Stimulated activated CD4-positive, alpha-beta T cell treated with anti-CD3 and anti-CD28 coated beads, Interleukin-2, amount 100 ng/mL, for 48 hours (primary cell): Measurements from ENCODE around the gene POGZ.

Source experiments
- DNase-seq, 2 donors: peaks; one replicate each; pipeline ENCODE4 v3.0.0-alpha.2; 2020

Gene POGZ

GRCh38 chr1:151459331-151460046, at the start of gene POGZ:
TSS of gene POGZ (minus strand) at chr1:151459494. CDS start at chr1:151442204, 17,290 bp downstream.
- DNase-seq = peak; percentile 90 to 93

GRCh38 chr1:151508833-151509232, 49.5 kb upstream of the POGZ start:
- no peak for DNase-seq

- no peak for DNase-seq
Observed at GRCh38 chr1:151504759-151505158, 45.5 kb upstream of the POGZ start.

GRCh38 chr1:151504252-151504651, 45.0 kb upstream of the POGZ start:
- no peak for DNase-seq

GRCh38 chr1:151502859-151503780, 43.8 kb upstream of the POGZ start:
- DNase-seq = no peak

GRCh38 chr1:151502035-151502700, 42.9 kb upstream of the POGZ start:
- DNase-seq = no peak

GRCh38 chr1:151501474-151501873, 42.2 kb upstream of the POGZ start:
- DNase-seq = no peak

- DNase-seq = no peak
Observed at GRCh38 chr1:151499930-151500329, 40.6 kb upstream of the POGZ start.

GRCh38 chr1:151499365-151499764, 40.1 kb upstream of the POGZ start:
- no peak for DNase-seq

- no peak for DNase-seq
Observed at GRCh38 chr1:151495316-151495715, 36.0 kb upstream of the POGZ start.

GRCh38 chr1:151494741-151495281, 35.5 kb upstream of the POGZ start:
- no peak for DNase-seq

- DNase-seq = no peak
Observed at GRCh38 chr1:151493042-151493441, 33.7 kb upstream of the POGZ start.

GRCh38 chr1:151492120-151492519, 32.8 kb upstream of the POGZ start:
- DNase-seq = no peak

GRCh38 chr1:151491641-151492040, 32.3 kb upstream of the POGZ start:
- DNase-seq = no peak

GRCh38 chr1:151486557-151486956, 27.3 kb upstream of the POGZ start:
- no peak for DNase-seq

GRCh38 chr1:151485685-151486255, 26.5 kb upstream of the POGZ start:
- DNase-seq = no peak

GRCh38 chr1:151482017-151482416, 22.7 kb upstream of the POGZ start:
- DNase-seq = no peak

- no peak for DNase-seq
Observed at GRCh38 chr1:151479462-151479861, 20.2 kb upstream of the POGZ start.

- DNase-seq = no peak
Observed at GRCh38 chr1:151478923-151479322, 19.6 kb upstream of the POGZ start.

GRCh38 chr1:151478140-151478812, 19.0 kb upstream of the POGZ start:
- no peak for DNase-seq

GRCh38 chr1:151477066-151477465, 17.8 kb upstream of the POGZ start:
- DNase-seq = no peak

- DNase-seq = no peak
Observed at GRCh38 chr1:151476083-151476482, 16.8 kb upstream of the POGZ start.
